AG09309 (cell line): ENCODE measurements around the gene BTNL2.

Source experiments
- DNase-seq: peaks from one replicate; pipeline ENCODE4 v3.0.0-alpha.2; 2010; ENCODE audit warnings: low read depth
- H3K4me3 ChIP-seq: 2 replicates; pipeline ENCODE4 v1.5.1; 2011; ENCODE audit warnings: mild to moderate bottlenecking, low read depth, low read length, moderate library complexity; ENCODE audit not compliant: control insufficient read depth
- TF ChIP-seq, protein P1 (sequence below): IDR thresholded peaks from 2 replicates; pipeline ENCODE4 v1.5.1; 2011; ENCODE audit warnings: mild to moderate bottlenecking, low read depth, low read length, inconsistent platforms; ENCODE audit not compliant: insufficient read depth, control insufficient read depth; ENCODE audit errors: missing control alignments

BTNL2 gene

DNA sequence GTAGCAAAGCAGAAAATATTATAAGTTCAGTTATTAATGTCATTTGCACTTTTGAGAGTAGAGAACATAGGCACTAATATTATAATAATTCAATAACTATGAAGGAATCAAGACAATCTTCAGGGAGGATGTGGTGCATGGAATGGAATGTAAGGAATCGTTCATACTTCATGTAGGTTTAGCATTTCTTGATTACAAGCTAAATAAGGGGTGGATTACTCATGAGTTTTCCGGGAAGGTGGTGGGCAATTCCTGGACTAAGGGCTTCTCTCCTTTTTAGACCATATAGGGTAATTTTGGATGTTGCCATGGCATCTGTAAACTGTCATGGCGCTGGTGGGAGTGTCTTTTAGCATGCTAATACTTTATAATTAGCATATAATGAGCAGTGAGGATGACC lies 9.1 kb upstream of the BTNL2 start:
- no peak for DNase-seq
- TF ChIP-seq, protein P1, sequence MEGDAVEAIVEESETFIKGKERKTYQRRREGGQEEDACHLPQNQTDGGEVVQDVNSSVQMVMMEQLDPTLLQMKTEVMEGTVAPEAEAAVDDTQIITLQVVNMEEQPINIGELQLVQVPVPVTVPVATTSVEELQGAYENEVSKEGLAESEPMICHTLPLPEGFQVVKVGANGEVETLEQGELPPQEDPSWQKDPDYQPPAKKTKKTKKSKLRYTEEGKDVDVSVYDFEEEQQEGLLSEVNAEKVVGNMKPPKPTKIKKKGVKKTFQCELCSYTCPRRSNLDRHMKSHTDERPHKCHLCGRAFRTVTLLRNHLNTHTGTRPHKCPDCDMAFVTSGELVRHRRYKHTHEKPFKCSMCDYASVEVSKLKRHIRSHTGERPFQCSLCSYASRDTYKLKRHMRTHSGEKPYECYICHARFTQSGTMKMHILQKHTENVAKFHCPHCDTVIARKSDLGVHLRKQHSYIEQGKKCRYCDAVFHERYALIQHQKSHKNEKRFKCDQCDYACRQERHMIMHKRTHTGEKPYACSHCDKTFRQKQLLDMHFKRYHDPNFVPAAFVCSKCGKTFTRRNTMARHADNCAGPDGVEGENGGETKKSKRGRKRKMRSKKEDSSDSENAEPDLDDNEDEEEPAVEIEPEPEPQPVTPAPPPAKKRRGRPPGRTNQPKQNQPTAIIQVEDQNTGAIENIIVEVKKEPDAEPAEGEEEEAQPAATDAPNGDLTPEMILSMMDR = no peak
- no peak overlapping the region for H3K4me3 ChIP-seq

DNA sequence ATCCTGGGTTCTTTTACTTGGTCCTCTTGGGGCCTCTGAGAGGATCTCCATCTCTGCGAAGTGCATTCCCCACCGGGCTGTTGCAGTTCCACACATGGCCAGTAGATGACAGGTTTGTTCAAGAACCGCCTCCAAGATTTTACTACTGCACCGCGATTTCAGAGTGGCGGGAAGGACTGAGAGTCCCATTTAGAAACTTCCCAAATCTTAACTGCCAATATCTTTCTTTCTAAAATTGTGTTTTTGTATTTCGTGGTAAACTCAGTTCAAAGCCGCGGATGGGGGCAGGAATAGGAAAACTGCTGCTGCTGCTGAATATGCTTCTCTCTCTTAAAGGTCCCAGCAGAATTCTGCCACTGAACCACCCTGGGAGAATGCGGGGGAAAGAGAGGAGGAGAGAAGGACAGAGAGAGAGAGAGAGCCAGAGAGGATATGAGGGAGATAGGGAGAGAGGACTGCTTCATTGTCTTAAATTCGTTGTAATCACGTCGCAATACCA lies 8.6 kb upstream of the BTNL2 start:
- no peak overlapping the region for H3K4me3 ChIP-seq
- TF ChIP-seq, protein P1 = peak; percentile 95
- DNase-seq = peak; percentile 24

DNA sequence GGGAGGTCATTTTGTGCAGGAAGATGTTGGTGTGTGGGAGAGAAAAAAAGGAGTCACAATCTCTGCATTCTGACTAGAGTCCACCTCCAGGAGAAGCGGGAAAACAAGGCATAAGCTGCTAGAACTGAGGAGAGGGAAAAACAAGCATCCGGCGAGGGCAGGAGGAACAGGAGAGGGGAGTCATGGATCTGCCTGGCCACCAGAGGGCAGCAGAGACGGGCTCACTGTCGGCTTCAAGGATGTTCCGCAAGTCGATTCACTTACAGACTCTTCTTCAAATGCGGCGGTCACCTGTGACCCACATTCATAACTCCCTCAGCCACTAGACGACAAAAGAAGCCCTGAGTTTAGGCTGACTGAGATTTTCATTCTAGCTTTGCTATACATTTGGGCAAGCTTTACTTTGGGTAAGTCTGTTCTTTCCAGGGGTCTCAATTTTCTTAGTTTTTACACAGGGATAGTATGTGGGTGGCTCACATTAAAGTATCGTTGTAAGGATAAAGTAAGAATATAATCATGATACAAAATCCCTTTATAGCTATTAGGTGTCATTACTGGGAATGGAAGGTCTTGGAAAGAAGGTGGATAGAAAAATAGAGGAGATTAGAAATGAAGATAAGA lies 6.6 kb upstream of the BTNL2 start:
- H3K4me3 ChIP-seq = no peak overlapping the region
- peak; percentile 34 for DNase-seq
- TF ChIP-seq, protein P1 = peak; percentile 94

DNA sequence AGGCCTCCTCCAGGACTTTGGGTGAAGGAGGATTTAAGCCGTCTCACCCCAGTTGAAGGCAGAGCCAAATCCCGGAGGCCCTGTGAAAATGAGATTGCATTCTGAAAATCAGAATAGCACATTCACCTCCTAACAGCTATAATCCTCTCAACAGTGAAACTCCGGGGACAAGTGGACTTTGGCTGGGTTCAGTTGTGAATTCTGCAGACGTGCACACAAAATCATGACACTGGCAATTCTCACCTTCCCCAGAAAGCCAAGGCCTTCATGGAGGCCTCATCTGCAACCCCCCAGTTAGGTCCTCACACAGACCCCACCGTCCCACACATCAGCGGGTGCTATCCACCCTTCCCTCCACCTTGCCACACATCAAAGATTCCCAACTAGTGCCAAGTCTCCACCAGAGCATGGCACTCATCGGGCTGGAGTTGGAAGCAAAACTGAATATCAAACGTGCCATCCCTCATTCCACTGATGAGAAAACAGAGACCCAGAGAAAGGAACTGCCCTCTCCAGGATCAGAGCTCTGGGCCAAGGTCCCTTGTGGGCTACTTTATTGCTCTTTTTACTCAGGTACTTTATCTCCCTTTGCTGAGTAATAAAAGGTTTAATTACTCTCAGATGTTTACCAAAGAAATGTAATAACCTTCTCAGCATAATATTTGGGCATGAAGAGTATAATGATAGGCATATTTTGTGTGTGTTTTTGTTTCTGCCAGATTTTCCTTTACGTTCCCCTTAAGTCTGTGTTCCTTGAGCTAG lies 4.8 kb upstream of the BTNL2 start:
- DNase-seq = no peak
- TF ChIP-seq, protein P1 = no peak
- H3K4me3 ChIP-seq = no peak overlapping the region

DNA sequence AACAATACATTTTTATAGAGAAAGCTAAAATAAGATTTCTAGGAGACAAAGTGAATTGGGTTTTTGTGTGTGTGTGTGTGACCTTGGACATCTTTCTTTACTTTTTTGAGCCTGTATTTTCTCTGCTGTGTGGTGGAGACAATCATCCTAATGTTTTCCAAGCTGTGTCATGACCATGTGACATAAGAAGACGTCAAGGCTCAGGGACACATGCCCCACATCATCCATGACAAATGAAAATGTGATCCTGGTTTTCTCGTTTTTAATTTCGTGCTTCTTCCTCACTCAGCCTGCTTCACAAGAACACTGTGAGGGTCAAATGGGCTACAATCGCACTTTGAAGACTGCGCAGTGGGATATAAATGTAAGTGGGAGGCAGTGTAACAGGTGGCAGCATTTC lies 3.9 kb upstream of the BTNL2 start:
- DNase-seq = no peak
- TF ChIP-seq, protein P1 = no peak

DNA sequence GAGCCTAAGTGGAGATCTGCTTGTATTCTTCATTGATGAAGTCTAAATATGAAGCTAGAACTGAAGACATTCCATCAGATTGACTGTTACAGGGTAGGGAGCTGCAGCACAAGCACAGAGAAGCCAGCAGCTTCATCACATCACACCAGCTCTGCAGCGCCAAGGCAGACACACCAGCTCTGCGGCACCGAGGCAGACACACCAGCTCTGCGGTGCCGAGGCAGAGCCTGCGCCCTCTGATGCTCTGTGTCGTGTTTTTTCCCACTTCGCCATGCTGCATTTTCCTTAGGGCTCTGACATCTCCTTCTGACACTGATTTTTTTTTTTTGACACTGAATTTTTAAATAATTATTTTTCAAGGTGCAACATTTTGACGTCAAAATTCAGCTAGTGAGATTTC lies 784 bp downstream of the BTNL2 start:
- no peak overlapping the region for H3K4me3 ChIP-seq
- TF ChIP-seq, protein P1 = no peak
- DNase-seq = no peak

More for the DNA sequence above, 3.9 kb upstream of the BTNL2 start:
- no peak overlapping the region for H3K4me3 ChIP-seq
